HepG2 (cell line): ENCODE measurements around the gene ANP32B. TPM values are rescaled to one million over a fixed set of nuclear protein-coding genes. Genes with fewer than 3 reads are reported as not detected.
A peak's percentile ranks its signal among the peaks of the same experiment; 100 is the strongest.

Experiments used
- ATAC-seq: fragments of 200-7000 bp; cut with Tn5 transposase; 3 replicates; pipeline ENCODE4 v1.9.1; 2020; ENCODE audit warnings: mild to moderate bottlenecking, moderate library complexity
- BruUV-seq: library from RNA; stranded (reverse); fragments of 400-500 nt; replicated peaks from 2 replicates; lab custom pipeline; 2021; lab: Mats Ljungman, UMichigan
- CTCF ChIA-PET: fragments of 300-600 bp; formaldehyde crosslinking; extraction: SDS; loops from one replicate; lab custom pipeline; 2021; ENCODE audit warnings: low total read pairs, inconsistent platforms, low intra/inter-chr PET ratio; lab: Yijun Ruan, JAX
- POLR2A ChIA-PET: fragments of 350-600 bp; sonication (Branson Sonifier 250); formaldehyde crosslinking; loops from one replicate; lab custom pipeline; 2020; ENCODE audit warnings: antibody characterized with exemption, inconsistent platforms; lab: Yijun Ruan, JAX
- DNase-seq: peaks from one replicate; pipeline ENCODE4 v3.0.0-alpha.2; 2015; ENCODE audit warnings: low spot score
- FAIRE-seq: peaks from 3 replicates; lab custom pipeline; 2011; peaks lifted over from hg19 to GRCh38; lab: Jason Lieb, UNC
- H2AFZ ChIP-seq: one replicate; pipeline ENCODE4 v1.6.1; 2011; ENCODE audit warnings: low read length, inconsistent platforms
- H3K27ac ChIP-seq: fragments of 300-600 bp; 3 replicates; pipeline ENCODE4 v1.8.0; 2011; ENCODE audit warnings: mixed run types, mild to moderate bottlenecking, mixed read lengths, low read length, inconsistent platforms; ENCODE audit not compliant: insufficient read depth; ENCODE audit errors: extremely low read length
- H3K27me3 ChIP-seq, 2 experiments: fragments of 200-600 bp in 1 of 2; 2 replicates in 1 of 2; 3 replicates in 1 of 2; pipeline versions ENCODE4 v1.6.0 to v1.8.0; 2011; ENCODE audit warnings: low read length in 2 of 2, mild to moderate bottlenecking in 2 of 2, moderate library complexity in 2 of 2, inconsistent platforms in 1 of 2; ENCODE audit not compliant: insufficient read depth in 2 of 2, control insufficient read depth in 1 of 2
- H3K36me3 ChIP-seq, 2 experiments: fragments of 200-600 bp in 1 of 2; replicated peaks in 1 of 2; 2 replicates in 1 of 2; 3 replicates in 1 of 2; pipeline versions ENCODE4 v1.5.1 to v1.8.0; 2011; ENCODE audit warnings: low read length in 2 of 2, inconsistent platforms in 1 of 2; ENCODE audit not compliant: insufficient read depth in 2 of 2, control insufficient read depth in 1 of 2
- H3K4me1 ChIP-seq: 2 replicates; pipeline ENCODE4 v1.5.1; 2012; ENCODE audit warnings: low read length, inconsistent platforms; ENCODE audit not compliant: insufficient read depth
- H3K4me2 ChIP-seq: 2 replicates; pipeline ENCODE4 v1.6.0; 2011; ENCODE audit warnings: low read depth, low read length, inconsistent platforms
- H3K4me3 ChIP-seq, 3 experiments: fragments of 200-600 bp in 1 of 3; sonication (generic), shearing (Covaris generic) in 1 of 3; replicated peaks in 1 of 3; 2 replicates each; pipeline ENCODE4 v1.5.1; 2011 to 2016; ENCODE audit warnings: low read length in 3 of 3, inconsistent platforms in 2 of 3, low read depth in 2 of 3, mild to moderate bottlenecking in 2 of 3, control low read depth in 1 of 3, mixed read lengths in 1 of 3; ENCODE audit not compliant: insufficient read depth in 1 of 3
- H3K79me2 ChIP-seq: one replicate; pipeline ENCODE4 v1.6.1; 2011; ENCODE audit warnings: low read length, inconsistent platforms; ENCODE audit not compliant: insufficient read depth
- H3K9ac ChIP-seq: 2 replicates; pipeline ENCODE4 v1.6.0; 2011; ENCODE audit warnings: mild to moderate bottlenecking, low read depth, low read length, inconsistent platforms; ENCODE audit not compliant: insufficient read depth
- H3K9me3 ChIP-seq: 2 replicates; pipeline ENCODE4 v1.5.1; 2012; ENCODE audit warnings: mild to moderate bottlenecking, low read length
- H4K20me1 ChIP-seq: 2 replicates; pipeline ENCODE4 v1.6.0; 2011; ENCODE audit warnings: inconsistent platforms, mild to moderate bottlenecking, low read length, moderate library complexity; ENCODE audit not compliant: insufficient read depth
- ELF1 ChIP-seq: sonication (generic); formaldehyde crosslinking; IDR thresholded peaks from 2 replicates; pipeline ENCODE4 v1.4.0; 2020; ENCODE audit warnings: missing genetic modification reagents
- HNRNPK ChIP-seq: fragments of 200-400 bp; formaldehyde crosslinking; IDR thresholded peaks from 2 replicates; pipeline ENCODE4 v1.6.1; 2018; ENCODE audit warnings: low read length, low read depth, moderate library complexity, mild to moderate bottlenecking; ENCODE audit not compliant: poor library complexity, severe bottlenecking
- PHF20 ChIP-seq: sonication (generic); formaldehyde crosslinking; IDR thresholded peaks from 2 replicates; pipeline ENCODE4 v1.5.0; 2020; ENCODE audit warnings: mild to moderate bottlenecking, missing genetic modification reagents
- RFX5 ChIP-seq: IDR thresholded peaks from 2 replicates; pipeline ENCODE4 v1.6.1; 2011; ENCODE audit warnings: low read depth, low read length, improper control_type of control experiment
- SKIL ChIP-seq: sonication (generic); formaldehyde crosslinking; IDR thresholded peaks from 2 replicates; pipeline ENCODE4 v1.8.0; 2022; ENCODE audit warnings: missing genetic modification reagents, mild to moderate bottlenecking, moderate library complexity, borderline replicate concordance
- THYN1 ChIP-seq: sonication (generic); formaldehyde crosslinking; IDR thresholded peaks from 2 replicates; pipeline ENCODE4 v1.8.1; 2023; ENCODE audit warnings: low read depth, mild to moderate bottlenecking, moderate library complexity, missing genetic modification reagents, borderline replicate concordance
- ZFP36L2 ChIP-seq: sonication (generic); formaldehyde crosslinking; IDR thresholded peaks from 2 replicates; pipeline ENCODE4 v1.4.0; 2020; ENCODE audit warnings: missing genetic modification reagents
- ZMAT5 ChIP-seq: sonication (generic); formaldehyde crosslinking; IDR thresholded peaks from 2 replicates; pipeline ENCODE4 v1.5.0; 2020; ENCODE audit warnings: mild to moderate bottlenecking, low read depth, missing genetic modification reagents, borderline replicate concordance
- ZNF251 ChIP-seq: sonication (generic); formaldehyde crosslinking; IDR thresholded peaks from 2 replicates; pipeline ENCODE4 v1.9.0; 2021; ENCODE audit warnings: mild to moderate bottlenecking, missing genetic modification reagents
- ZNF317 ChIP-seq: sonication (generic); formaldehyde crosslinking; IDR thresholded peaks from 2 replicates; pipeline ENCODE4 v1.5.0; 2020; ENCODE audit warnings: mild to moderate bottlenecking, missing genetic modification reagents
- ZNF713 ChIP-seq: sonication (generic); formaldehyde crosslinking; IDR thresholded peaks from 2 replicates; pipeline ENCODE4 v1.4.0; 2020; ENCODE audit warnings: mild to moderate bottlenecking, missing genetic modification reagents
- WGBS: methylation state at CpG from one replicate; pipeline ENCODE4 v1.1.6; 2017; ENCODE audit warnings: low lambda C conversion rate; 5-methylcytosine and 5-hydroxymethylcytosine counted together
- in situ Hi-C: cut with HindIII; loops from 2 replicates; pipeline ENCODE4 v1.10.0; 2017; ENCODE audit warnings: low pct_unique_long_range_greater_than_20kb; ENCODE audit not compliant: extremely low pct_ligation_motif_present
- intact Hi-C: fragments of 100-400 bp; cut with micrococcal nuclease; formaldehyde crosslinking; loops from one replicate; pipeline ENCODE4 v1.10.0; 2022; ENCODE audit not compliant: unreplicated experiment
- polyA plus RNA-seq, 8 experiments: library from polyadenylated mRNA; depleted of rRNA in 3 of 8; stranded (reverse) in 7 of 8; unstranded in 1 of 8; fragments of >200 nt; fragmentation: Illumina TruSeq in 4 of 8; extraction: Trizol in 4 of 8; gene quantifications; 2 replicates each; pipeline versions ENCODE4 v1.2.1 to v1.2.3, GENCODE V29; 2011 to 2016; ENCODE audit warnings: low read depth in 4 of 8, missing spikeins in 1 of 8, mixed read lengths in 1 of 8; ENCODE audit not compliant: insufficient read depth in 1 of 8
- total RNA-seq, 5 experiments: library from RNA; depleted of rRNA; stranded (reverse); fragments of >200 nt; fragmentation: Illumina TruSeq; extraction: Trizol; gene quantifications; 2 replicates each; pipeline ENCODE4 v1.2.3, GENCODE V29; 2016; ENCODE audit warnings: low read depth in 1 of 5
- TF ChIP-seq, protein P1 (sequence below): sonication (generic); formaldehyde crosslinking; IDR thresholded peaks from 2 replicates; pipeline ENCODE4 v1.4.0; 2020; ENCODE audit warnings: mild to moderate bottlenecking, missing genetic modification reagents

Gene ANP32B
- total and polyA plus RNA-seq, 2 of the 13 experiments (the other 11 are each of a cell fraction or from before 2014, with no cell fraction given): 22.1 to 37.5 TPM

- H3K4me2 ChIP-seq: no peak overlapping the region
- H3K4me3 ChIP-seq: no peak overlapping the region
- intact Hi-C loops: no loop called here
- WGBS: 19% methylated on average over 5 of the region's 6 CpGs
- no peaks in the 10 kb centered on the region for H3K4me1 ChIP-seq
- no TSS peak for BruUV-seq
- H3K36me3 ChIP-seq: no peaks in the 10 kb centered on the region
- TF ChIP-seq HNRNPK (peak; percentile 59), THYN1 (CRISPR knock-in tag) (no peak)
- DNase-seq (no peak), ATAC-seq (no peak), FAIRE-seq (no peak)
- in situ Hi-C loops: no loop called here
- no peaks in the 10 kb centered on the region for H4K20me1 ChIP-seq
- no peak overlapping the region for H2AFZ ChIP-seq
- no peaks in the 10 kb centered on the region for H3K79me2 ChIP-seq
- ChIA-PET CTCF (no interaction called here), POLR2A (no interaction called here)
- no peak overlapping the region for H3K27ac ChIP-seq
- peaks cover 2 to 4% of the 10 kb centered on the region in 2 experiments; a peak in 1 of 5 replicates for H3K27me3 ChIP-seq
- H3K9ac ChIP-seq: no peak overlapping the region
- H3K9me3 ChIP-seq: no peaks in the 10 kb centered on the region
Observed at GRCh38 chr9:97934321-97935115, 48.6 kb upstream of the ANP32B start.

- H3K4me1 ChIP-seq: no peaks in the 10 kb centered on the region
- H3K36me3 ChIP-seq: no peaks in the 10 kb centered on the region
- H3K9ac ChIP-seq: no peak overlapping the region
- H3K9me3 ChIP-seq: no peaks in the 10 kb centered on the region
- no peak overlapping the region for H3K4me3 ChIP-seq
- in situ Hi-C loops (no loop called here), intact Hi-C loops (no loop called here)
- H4K20me1 ChIP-seq: no peaks in the 10 kb centered on the region
- CTCF ChIA-PET: no interaction called here
- POLR2A ChIA-PET: interaction anchor here (1.4 kb wide), 1 partner anchor 13 kb away, joined by 3 read pairs; the partner anchor contains the start of gene TRMO
- BruUV-seq: no TSS peak
- no peak overlapping the region for H2AFZ ChIP-seq
- no peak overlapping the region for H3K4me2 ChIP-seq
- H3K79me2 ChIP-seq: no peaks in the 10 kb centered on the region
- no peak for TF ChIP-seq PHF20
- TF ChIP-seq, protein P1, sequence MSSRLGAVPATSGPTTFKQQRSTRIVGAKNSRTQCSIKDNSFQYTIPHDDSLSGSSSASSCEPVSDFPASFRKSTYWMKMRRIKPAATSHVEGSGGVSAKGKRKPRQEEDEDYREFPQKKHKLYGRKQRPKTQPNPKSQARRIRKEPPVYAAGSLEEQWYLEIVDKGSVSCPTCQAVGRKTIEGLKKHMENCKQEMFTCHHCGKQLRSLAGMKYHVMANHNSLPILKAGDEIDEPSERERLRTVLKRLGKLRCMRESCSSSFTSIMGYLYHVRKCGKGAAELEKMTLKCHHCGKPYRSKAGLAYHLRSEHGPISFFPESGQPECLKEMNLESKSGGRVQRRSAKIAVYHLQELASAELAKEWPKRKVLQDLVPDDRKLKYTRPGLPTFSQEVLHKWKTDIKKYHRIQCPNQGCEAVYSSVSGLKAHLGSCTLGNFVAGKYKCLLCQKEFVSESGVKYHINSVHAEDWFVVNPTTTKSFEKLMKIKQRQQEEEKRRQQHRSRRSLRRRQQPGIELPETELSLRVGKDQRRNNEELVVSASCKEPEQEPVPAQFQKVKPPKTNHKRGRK (CRISPR knock-in tag): no peak
- TF ChIP-seq ELF1 (CRISPR knock-in tag): no peak
- TF ChIP-seq RFX5: no peak
- no peak for TF ChIP-seq ZMAT5 (CRISPR knock-in tag)
- TF ChIP-seq ZNF317 (CRISPR knock-in tag): no peak
- no peak for TF ChIP-seq ZNF251 (CRISPR knock-in tag)
- TF ChIP-seq ZNF713: no peak
- no peak for TF ChIP-seq ZFP36L2 (CRISPR knock-in tag)
- no peak for TF ChIP-seq SKIL (CRISPR knock-in tag)
- WGBS: 0% methylated on average over 1 of the region's 1 CpG
- FAIRE-seq: no peak
- DNase-seq: no peak
- ATAC-seq: no peak
- H3K27me3 ChIP-seq: peaks cover 2 to 4% of the 10 kb centered on the region in 2 experiments; a peak in 1 of 5 replicates
- no peak overlapping the region for H3K27ac ChIP-seq
Observed at GRCh38 chr9:97935276-97935675, 47.9 kb upstream of the ANP32B start.
